HG02571 (cell line): ENCODE measurements around the gene SHC2.

Source experiments
- ATAC-seq: cut with Tn5 transposase; IDR thresholded peaks from one replicate; pipeline ENCODE4 v1.9.1; 2021; ENCODE audit warnings: mild to moderate bottlenecking, moderate library complexity; ENCODE audit not compliant: unreplicated experiment

The SHC2 gene

GRCh38 chr19:376111-376470 lies 84.7 kb downstream of the SHC2 start:
- ATAC-seq: no peak

GRCh38 chr19:375395-376110 lies 85.3 kb downstream of the SHC2 start:
- no peak for ATAC-seq

GRCh38 chr19:374886-375235 lies 86.0 kb downstream of the SHC2 start:
- no peak for ATAC-seq

GRCh38 chr19:374183-374885 lies 86.5 kb downstream of the SHC2 start:
- ATAC-seq: no peak

- no peak for ATAC-seq
Measured at GRCh38 chr19:373391-374182, 87.2 kb downstream of the SHC2 start.

GRCh38 chr19:372306-372890 lies 88.4 kb downstream of the SHC2 start:
- no peak for ATAC-seq

GRCh38 chr19:371501-372168 lies 89.2 kb downstream of the SHC2 start:
- no peak for ATAC-seq

- no peak for ATAC-seq
Measured at GRCh38 chr19:370641-371330, 90.0 kb downstream of the SHC2 start.

- no peak for ATAC-seq
Measured at GRCh38 chr19:369876-370275, 91.0 kb downstream of the SHC2 start.

- ATAC-seq: no peak
Measured at GRCh38 chr19:369256-369655, 91.6 kb downstream of the SHC2 start.

GRCh38 chr19:368630-369024 lies 92.2 kb downstream of the SHC2 start:
- no peak for ATAC-seq

- no peak for ATAC-seq
Measured at GRCh38 chr19:367963-368629, 92.7 kb downstream of the SHC2 start.

GRCh38 chr19:367561-367960 lies 93.3 kb downstream of the SHC2 start:
- ATAC-seq: no peak

GRCh38 chr19:366951-367350 lies 93.9 kb downstream of the SHC2 start:
- no peak for ATAC-seq
